ENCODE results near the gene LAMA4. TPM values are rescaled to one million over a fixed set of nuclear protein-coding genes. Genes with fewer than 3 reads are reported as not detected.

LAMA4 gene
- total RNA-seq, 1 donor from 2014 or later = 840 TPM

GRCh38 chr6:112194511-112194910 is 59.9 kb downstream of the LAMA4 start:
- DNase-seq (ENCODE audit: extremely low read depth, low read depth, low spot score) = no peak

GRCh38 chr6:112193535-112194051 is 60.8 kb downstream of the LAMA4 start:
- no peak for DNase-seq (ENCODE audit: extremely low read depth, low read depth, low spot score)

GRCh38 chr6:112193117-112193516 is 61.2 kb downstream of the LAMA4 start:
- no peak for DNase-seq (ENCODE audit: extremely low read depth, low read depth, low spot score)

DNA sequence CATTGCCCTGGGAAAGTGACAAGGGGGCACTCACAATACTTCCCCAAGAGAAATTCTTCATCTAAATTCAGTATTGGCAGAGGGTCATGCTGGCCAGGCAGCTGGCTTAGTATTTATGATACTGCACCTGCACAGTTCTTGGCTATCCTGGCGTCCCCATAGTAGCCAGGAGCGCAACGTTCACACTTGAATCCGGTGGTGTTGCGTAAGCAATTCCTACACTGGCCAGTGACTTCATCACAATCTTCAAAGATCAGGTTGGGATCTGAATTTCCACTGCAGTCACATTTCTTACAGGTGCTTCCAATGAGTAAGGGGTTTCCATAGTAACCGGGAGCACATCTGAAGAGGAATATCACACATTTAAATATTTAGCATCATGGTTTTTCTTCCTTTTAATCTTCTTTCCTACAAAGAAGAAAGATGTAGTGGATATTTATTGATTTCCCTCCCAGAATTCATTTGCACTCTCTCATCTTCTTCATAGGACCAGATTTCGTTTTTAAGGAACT is 62.8 kb downstream of the LAMA4 start:
- no peak for DNase-seq (ENCODE audit: extremely low read depth, low read depth, low spot score)

GRCh38 chr6:112190164-112190563 is 64.2 kb downstream of the LAMA4 start:
- no peak for DNase-seq (ENCODE audit: extremely low read depth, low read depth, low spot score)

DNA sequence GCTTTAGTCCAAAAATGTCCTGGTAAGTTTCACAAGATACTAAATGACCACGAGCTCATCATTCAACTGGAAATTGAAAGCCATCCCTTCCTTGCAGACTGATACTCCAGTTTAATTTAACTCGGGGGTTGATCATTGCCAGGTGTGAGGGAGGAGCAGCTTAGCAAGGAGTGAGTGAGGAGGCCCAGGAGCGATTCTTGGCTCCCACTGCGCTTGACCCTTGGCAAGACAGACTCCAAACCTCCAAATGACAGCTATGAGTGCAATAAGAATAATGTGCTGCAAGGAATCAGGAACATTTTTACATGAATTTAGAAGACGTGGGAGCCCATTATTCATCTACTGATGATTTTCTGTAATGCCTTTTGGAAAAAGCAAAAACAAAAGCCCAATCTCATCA is 64.9 kb downstream of the LAMA4 start:
- DNase-seq (ENCODE audit: extremely low read depth, low read depth, low spot score) = no peak

- no peak for DNase-seq (ENCODE audit: extremely low read depth, low read depth, low spot score)
These were observed 65.5 kb downstream of the LAMA4 start for GRCh38 chr6:112188906-112189305.

- no peak for DNase-seq (ENCODE audit: extremely low read depth, low read depth, low spot score)
These were observed 66.6 kb downstream of the LAMA4 start for GRCh38 chr6:112187736-112188135.

- no peak for DNase-seq (ENCODE audit: extremely low read depth, low read depth, low spot score)
These were observed 69.4 kb downstream of the LAMA4 start for GRCh38 chr6:112184951-112185350.

GRCh38 chr6:112183271-112183671 is 71.1 kb downstream of the LAMA4 start:
- no peak for DNase-seq (ENCODE audit: extremely low read depth, low read depth, low spot score)

DNA sequence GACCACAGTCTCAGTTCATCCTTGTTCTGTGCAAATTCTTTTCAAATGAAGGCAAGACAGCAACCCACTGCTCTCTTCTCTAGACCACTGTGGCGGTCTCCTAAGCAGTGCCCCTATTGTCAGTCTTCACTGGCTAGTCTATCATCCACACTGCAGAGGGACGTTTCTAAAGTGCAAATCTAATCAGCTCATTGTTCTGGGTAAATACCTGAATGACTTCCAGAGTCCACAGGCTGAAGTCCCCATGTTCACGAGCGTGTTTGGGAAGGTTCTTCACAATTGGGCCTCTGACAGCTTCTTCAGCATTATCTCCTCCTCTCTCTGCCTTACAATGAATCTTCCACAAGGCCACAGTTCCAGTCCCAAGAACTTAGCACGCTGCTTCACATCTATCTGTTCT is 73.2 kb downstream of the LAMA4 start:
- no peak for DNase-seq (ENCODE audit: extremely low read depth, low read depth, low spot score)

- no peak for DNase-seq (ENCODE audit: extremely low read depth, low read depth, low spot score)
These were observed 74.1 kb downstream of the LAMA4 start for GRCh38 chr6:112180095-112180820.

DNA sequence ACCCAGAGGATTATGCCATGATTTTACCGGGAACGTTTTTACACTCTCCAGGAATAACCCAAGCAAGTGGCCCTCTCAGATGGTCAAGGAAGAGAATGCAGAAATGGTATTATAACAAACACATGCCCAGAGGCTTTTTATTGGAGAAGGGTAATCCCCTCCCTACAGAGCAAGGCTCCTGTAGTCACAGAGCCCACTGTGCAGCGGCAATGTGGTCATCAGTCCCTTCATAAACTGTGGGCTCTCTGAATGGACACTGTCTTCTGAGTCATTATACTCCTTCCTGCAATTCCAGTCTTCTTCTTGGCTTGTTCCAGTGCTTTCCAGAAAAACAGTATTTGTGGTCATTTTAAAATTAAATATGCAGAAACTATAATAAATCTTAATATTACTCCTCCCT is 74.7 kb downstream of the LAMA4 start:
- no peak for DNase-seq (ENCODE audit: extremely low read depth, low read depth, low spot score)

GRCh38 chr6:112178846-112179245 is 75.5 kb downstream of the LAMA4 start:
- no peak for DNase-seq (ENCODE audit: extremely low read depth, low read depth, low spot score)

DNA sequence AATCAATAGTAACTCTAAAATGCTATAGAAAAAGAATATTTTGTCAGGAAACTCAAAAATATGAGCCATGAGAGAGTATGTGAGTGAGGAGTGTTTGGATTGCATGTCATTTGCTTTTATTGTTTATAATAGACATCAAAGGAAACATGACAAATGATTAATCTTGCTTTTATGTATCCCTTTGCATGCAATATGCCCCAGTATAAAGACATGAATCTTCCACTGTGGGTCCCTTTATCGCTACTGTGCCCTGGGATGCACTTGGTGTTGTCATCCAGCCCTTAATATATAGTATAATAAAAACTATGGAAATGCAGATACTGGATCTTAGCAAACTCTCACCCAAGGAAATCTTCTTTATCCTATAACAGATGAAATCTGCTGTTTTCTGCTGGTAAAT is 77.3 kb downstream of the LAMA4 start:
- no peak for DNase-seq (ENCODE audit: extremely low read depth, low read depth, low spot score)

DNA sequence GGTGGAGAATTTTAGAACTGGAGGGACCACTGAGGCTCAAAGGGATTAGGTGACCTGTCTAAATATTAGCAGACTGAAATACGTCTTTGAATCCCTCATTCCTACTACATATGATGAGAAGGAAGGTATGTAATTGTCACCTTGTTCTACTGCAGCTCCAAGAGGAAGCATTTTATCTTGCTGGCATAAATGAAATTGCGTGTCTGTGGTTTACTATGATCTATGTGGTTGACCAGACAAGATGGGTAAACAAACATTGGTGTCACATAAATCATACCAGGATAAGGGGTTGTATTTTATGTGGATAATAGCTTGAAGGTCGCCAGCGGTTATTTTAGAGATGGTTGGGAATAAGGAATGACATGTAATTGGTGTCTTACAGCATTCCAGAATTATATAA is 78.2 kb downstream of the LAMA4 start:
- no peak for DNase-seq (ENCODE audit: extremely low read depth, low read depth, low spot score)

DNA sequence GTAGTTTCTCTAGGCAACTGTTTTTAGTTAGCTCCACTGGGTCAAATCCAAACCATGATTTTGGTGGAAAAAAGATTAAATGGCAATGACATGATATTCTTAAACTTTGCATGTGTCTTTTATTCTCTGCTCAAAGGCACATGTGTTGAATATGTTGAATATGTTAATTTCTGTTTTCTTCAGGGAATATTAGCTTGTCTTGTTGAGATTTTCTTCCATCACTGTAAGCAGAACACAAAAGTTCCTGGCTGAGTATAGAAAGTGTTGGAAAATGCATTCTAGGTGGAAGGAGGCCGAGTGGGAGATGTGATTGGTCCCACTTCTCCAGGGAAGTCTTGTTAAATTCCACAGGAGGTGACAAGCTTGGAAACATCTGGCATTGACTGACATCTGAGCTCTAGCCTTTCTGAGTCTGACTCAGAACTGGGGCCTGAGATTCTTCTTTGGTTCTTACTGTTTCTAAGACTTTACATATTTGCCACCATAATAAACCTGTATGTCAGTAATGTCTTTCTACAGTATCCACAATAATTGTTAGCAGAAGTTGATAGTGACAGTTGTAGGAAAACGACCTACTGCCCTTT is 81.1 kb downstream of the LAMA4 start:
- DNase-seq (ENCODE audit: extremely low read depth, low read depth, low spot score) = no peak

DNA sequence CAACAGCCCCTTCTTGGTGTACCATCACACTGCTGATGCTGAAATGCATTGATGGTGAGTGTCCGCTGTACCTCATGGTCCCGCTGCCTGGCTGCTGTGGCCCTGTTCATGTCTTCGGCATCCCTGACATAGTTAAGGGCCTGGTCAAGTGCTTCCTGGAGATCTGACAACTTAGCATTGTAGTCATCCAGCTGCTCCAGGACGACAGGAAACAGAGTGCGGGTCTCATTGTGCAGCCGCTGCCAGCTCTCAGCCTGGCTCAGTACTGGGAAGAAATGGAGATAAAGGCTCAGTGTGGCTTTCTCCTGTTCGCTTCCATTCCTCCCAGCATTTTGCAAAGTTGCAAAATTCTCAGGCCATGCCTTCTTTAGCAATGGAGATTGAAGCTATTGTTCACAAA is 81.8 kb downstream of the LAMA4 start:
- DNase-seq (ENCODE audit: extremely low read depth, low read depth, low spot score) = no peak

- no peak for DNase-seq (ENCODE audit: extremely low read depth, low read depth, low spot score)
These were observed 84.8 kb downstream of the LAMA4 start for GRCh38 chr6:112169541-112169940.

DNA sequence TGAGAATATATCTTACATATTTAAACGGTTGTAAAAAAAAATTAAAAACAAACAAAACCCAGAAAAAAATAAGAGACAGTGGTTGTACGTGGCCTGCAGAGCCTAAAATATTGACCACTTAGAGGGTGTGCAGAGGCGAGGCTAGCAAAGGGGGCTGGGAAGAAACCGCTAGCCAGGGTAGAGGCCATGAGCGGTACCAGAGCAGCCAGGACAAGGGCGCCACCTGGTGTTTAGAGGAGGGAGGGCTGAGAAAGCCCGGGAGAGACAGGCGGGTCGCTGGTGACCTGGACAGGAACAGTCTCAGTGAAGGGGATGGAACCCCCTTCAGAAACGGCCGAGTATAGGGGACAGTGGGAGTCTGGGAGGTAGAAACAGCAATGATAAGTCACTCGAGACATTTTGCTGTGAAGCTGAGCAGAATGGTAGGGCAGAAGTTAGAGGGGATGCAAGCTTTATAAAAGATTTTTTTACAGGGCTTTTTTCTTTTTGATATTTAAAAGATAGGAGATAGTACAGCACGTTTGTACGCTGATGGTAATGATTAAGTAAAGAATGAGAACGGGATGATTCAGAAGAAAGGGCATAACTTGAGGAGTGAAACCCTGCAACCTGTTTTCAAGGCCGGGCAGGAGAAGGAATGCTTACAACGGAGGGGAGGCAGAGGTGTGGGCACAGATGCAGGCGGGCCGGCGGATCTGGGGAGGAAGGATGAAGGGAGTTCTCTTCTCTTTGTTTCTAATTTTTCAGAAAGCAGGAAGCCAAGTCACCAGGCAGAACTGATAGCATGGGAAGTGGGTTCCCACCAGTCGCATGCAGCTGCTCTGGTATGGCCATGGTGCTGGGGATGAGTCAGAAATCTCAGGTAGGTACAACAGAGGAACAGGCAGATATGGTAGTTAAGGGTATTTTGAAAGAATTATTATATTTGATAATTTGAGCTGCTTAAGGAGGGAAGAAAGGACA is 90.8 kb downstream of the LAMA4 start:
- no peak for DNase-seq (ENCODE audit: extremely low read depth, low read depth, low spot score)

GRCh38 chr6:112160745-112161144 is 93.6 kb downstream of the LAMA4 start:
- no peak for DNase-seq (ENCODE audit: extremely low read depth, low read depth, low spot score)
